ENCODE data around the gene FMO4.

- no peak for TF ChIP-seq CTCF (conservative IDR thresholded peaks at IDR 0.05; ENCODE audit: low read depth, low read length)
- no peak for TF ChIP-seq EZH2 (IDR thresholded peaks at IDR 0.05; ENCODE audit: borderline replicate concordance, low read depth, low read length, poor library complexity, severe bottlenecking)
Measured at GRCh38 chr1:171279234-171279633, 34.7 kb upstream of the FMO4 start.
